Tibial artery (tissue), 4 donors: Measurements from ENCODE around the gene EGFL7.

ENCODE experiments used
- DNase-seq, 2 donors: peaks; one replicate each; pipeline ENCODE4 v3.0.0-alpha.2; 2019
- H3K27ac ChIP-seq, 2 donors: fragments of 200-600 bp; sonication (generic) in 1 of 2; 1 replicate in 1 of 2; 2 replicates in 1 of 2; pipeline ENCODE4 v1.5.1; 2018 to 2019; ENCODE audit warnings: mild to moderate bottlenecking in 1 of 2
- H3K27me3 ChIP-seq, 2 donors: fragments of 200-600 bp; sonication (generic) in 1 of 2; one replicate each; pipeline versions ENCODE4 v1.5.1 to v1.6.0; 2016 to 2019
- H3K36me3 ChIP-seq, 3 donors: fragments of 200-600 bp; sonication (generic) in 2 of 3; one replicate each; pipeline ENCODE4 v1.5.1; 2016 to 2019; ENCODE audit warnings: mild to moderate bottlenecking in 2 of 3
- H3K4me1 ChIP-seq, 4 donors: fragments of 200-600 bp; sonication (generic) in 2 of 4; 1 replicate in 3 of 4; 2 replicates in 1 of 4; pipeline ENCODE4 v1.5.1; 2016 to 2019
- H3K4me3 ChIP-seq, 2 donors: fragments of 200-600 bp; sonication (generic) in 1 of 2; 1 replicate in 1 of 2; 2 replicates in 1 of 2; pipeline ENCODE4 v1.5.1; 2018 to 2019; ENCODE audit warnings: mild to moderate bottlenecking in 2 of 2
- H3K9me3 ChIP-seq, 3 donors: fragments of 200-600 bp; sonication (generic) in 1 of 3; one replicate each; pipeline ENCODE4 v1.5.1; 2016 to 2019
- intact Hi-C: fragments of 100-400 bp; cut with DNase I; formaldehyde crosslinking; loops from one replicate; pipeline ENCODE4 v1.15.0; 2023; ENCODE audit warnings: low total_unique reads
- TF ChIP-seq, protein P1 (sequence below), 2 experiments: fragments of 200-600 bp in 1 of 2; fragments of 450-650 bp in 1 of 2; IDR thresholded peaks; one replicate each; pipeline ENCODE4 v1.5.1; 2017 to 2019; ENCODE audit warnings: antibody characterized with exemption in 2 of 2, mild to moderate bottlenecking in 1 of 2, moderate library complexity in 1 of 2

Gene EGFL7

DNA sequence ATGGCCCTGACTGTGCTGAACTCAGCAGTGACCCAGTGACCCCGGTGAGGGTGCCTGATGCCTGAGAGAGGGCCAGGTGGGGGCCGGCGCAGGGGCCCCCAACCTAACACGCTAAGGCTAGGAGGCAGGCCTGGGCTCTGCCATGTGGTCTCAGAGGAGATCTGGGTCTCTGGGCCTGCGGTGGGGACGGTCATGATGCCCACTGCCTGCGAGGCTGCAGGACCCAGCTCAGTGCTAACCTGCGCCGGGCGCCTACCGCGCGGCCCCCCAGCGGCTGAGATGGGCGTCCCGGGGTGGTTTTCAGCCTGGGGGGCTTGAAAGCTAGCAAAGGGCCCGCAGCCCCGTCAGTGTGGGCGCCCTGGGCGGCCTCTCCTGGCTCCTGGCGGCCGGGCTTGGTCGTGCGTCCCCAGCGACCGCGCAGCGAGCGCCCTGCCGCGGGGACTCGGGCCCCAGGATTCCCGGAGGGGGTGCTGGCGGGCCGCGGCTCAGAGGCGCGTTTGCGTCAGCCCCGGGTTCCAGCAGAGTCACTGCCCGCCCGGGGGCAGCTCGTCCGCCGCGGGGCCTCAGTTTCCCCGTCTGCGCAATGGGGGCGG, 2.5 kb downstream of the EGFL7 start:
- Histone ChIP-seq H3K4me3 (peak overlapping the region; percentile 41 to 46), H3K27ac (no peak overlapping the region), H3K9me3 (no peaks in the 10 kb centered on the region), H3K4me1 (peaks cover 0 to 16% (median 10%) of the 10 kb centered on the region in 4 donors), H3K27me3 (peaks cover 0 to 94% of the 10 kb centered on the region in 2 donors), H3K36me3 (peaks cover 0 to 17% (median 0%) of the 10 kb centered on the region in 3 donors)
- TF ChIP-seq, protein P1, sequence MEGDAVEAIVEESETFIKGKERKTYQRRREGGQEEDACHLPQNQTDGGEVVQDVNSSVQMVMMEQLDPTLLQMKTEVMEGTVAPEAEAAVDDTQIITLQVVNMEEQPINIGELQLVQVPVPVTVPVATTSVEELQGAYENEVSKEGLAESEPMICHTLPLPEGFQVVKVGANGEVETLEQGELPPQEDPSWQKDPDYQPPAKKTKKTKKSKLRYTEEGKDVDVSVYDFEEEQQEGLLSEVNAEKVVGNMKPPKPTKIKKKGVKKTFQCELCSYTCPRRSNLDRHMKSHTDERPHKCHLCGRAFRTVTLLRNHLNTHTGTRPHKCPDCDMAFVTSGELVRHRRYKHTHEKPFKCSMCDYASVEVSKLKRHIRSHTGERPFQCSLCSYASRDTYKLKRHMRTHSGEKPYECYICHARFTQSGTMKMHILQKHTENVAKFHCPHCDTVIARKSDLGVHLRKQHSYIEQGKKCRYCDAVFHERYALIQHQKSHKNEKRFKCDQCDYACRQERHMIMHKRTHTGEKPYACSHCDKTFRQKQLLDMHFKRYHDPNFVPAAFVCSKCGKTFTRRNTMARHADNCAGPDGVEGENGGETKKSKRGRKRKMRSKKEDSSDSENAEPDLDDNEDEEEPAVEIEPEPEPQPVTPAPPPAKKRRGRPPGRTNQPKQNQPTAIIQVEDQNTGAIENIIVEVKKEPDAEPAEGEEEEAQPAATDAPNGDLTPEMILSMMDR (IDR thresholded peaks at IDR 0.05) = peak in 1 of 2 experiments; percentile 11
- intact Hi-C loops = no loop called here
- no peak for DNase-seq

DNA sequence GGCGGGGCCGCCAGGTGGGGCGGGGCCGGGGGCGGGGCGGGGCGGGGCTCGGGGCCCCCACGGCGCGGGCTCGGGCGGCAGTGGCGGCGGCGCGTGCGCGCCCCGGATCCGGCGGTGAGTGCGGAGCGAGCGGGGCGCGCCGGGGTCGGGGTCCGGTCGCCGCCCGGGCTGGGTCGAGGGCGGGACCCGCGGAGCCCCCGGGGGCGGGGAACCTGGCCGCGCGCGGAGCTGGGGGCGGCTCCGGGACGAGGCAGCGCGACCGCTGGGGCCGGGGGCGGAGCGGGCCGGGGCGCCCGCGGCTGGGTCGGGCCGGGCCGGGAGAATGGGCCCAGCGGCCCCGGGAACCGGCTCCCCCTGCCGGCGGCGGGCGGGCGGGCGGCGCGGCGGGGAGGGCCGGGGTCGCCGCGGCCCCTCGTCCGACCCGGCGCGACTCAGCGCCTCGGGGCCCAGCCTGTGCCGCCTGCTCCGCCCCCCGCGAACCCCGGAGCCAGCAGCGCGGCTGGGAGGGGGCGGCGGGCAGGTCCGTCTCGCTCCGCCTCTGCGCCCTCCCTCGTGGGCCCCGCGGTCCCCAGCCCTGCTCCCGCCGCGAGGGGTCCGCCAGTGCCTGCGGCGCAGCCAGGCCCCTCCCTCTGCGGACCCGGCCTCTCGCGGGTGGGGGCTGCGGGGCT, 3.1 kb downstream of the EGFL7 start:
- DNase-seq = no peak
- Histone ChIP-seq H3K4me1 (peaks cover 0 to 16% (median 10%) of the 10 kb centered on the region in 4 donors), H3K36me3 (peaks cover 0 to 17% (median 0%) of the 10 kb centered on the region in 3 donors), H3K27ac (no peak overlapping the region), H3K27me3 (peaks cover 0 to 94% of the 10 kb centered on the region in 2 donors), H3K4me3 (peak overlapping the region; percentile 41 to 46), H3K9me3 (no peaks in the 10 kb centered on the region)
- TF ChIP-seq, protein P1 (IDR thresholded peaks at IDR 0.05) = peak in 1 of 2 experiments; percentile 10
- intact Hi-C loops = no loop called here

DNA sequence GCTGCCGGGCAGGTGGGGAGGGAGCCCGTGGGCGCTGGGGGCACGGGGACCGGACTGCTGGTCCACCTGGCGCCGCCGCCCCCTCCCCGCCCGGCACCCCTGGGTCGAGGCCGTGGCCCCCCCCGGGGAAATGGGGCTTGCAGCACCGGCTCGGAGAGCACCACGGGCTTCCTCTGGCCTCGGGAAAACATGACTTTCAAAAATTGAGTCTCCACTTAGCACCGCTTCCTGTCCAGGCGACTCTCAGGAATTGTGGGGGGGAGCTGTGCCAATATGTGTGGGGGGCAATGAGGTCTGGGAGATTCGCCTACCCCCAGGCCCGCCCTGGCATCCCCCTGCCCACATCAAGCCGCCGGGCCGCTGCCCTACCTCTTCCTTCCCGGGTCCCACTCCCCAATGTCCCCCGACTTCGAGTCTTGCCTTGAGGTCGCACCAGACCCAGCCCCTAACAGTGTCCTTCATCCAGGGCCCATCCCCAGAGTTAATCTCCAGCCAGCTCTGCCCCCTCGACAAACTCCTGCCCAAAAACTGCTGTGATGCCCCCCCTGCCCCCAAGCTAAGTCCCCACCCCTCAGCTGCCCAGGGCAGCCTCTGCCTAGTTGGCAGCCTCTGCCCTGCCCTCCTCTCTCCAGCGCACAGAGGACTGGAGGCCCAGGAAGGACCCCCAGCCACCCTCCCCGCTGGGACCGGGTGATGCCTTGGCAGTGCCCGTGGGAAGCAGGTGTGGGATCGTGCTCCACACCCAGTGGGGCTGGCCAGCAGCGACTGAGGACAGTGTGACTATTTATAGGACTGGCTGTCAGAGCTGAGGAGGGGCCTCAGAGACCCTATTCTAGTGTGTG, 3.9 kb downstream of the EGFL7 start:
- peaks cover 0 to 20% (median 10%) of the 10 kb centered on the region in 4 donors for H3K4me1 ChIP-seq
- H3K4me3 ChIP-seq = peak overlapping the region; percentile 41 to 46
- peaks cover 0 to 17% (median 0%) of the 10 kb centered on the region in 3 donors for H3K36me3 ChIP-seq
- no peak for DNase-seq
- TF ChIP-seq, protein P1 (IDR thresholded peaks at IDR 0.05) = no peak
- no peaks in the 10 kb centered on the region for H3K9me3 ChIP-seq
- H3K27me3 ChIP-seq = peaks cover 0 to 96% of the 10 kb centered on the region in 2 donors
- intact Hi-C loops = no loop called here
- no peak overlapping the region for H3K27ac ChIP-seq

DNA sequence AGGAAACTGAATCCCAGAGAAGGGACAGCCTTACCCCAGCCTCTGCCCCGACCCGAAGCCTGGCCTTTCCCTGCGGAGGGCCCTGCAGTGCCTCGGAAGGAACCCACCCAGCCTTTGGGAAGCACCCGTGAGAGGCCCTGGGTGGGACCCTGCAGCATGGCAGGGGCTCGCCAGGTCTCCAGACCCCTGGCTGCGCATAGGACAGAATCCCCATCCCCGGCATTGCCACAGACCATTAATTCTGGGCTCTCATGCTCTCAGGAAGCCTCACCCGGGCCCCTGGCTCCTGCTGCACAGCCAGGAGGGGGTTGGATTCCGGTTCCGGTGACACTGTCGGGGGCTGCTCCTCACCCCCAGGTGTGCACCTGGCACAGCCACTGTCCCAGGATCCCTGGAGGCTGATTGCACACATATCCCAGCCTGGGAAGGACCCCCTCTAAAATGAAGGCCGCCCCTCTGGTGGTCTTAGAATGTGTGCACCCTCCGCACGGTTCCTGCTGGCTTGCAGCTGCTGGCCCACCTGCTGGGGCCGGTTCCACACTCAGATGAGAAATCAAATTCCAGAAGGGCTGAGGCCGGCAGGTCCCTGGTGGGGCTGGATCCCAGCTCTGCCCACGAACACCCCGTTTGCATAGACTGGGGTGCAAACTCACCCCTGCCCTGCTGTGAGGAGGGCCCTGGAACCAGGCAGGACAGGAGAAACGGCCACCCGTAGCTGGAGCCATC, 4.7 kb downstream of the EGFL7 start:
- intact Hi-C loops = no loop called here
- TF ChIP-seq, protein P1 (IDR thresholded peaks at IDR 0.05) = no peak
- Histone ChIP-seq H3K4me3 (peak overlapping the region; percentile 41 to 46), H3K36me3 (peaks cover 0 to 17% (median 0%) of the 10 kb centered on the region in 3 donors), H3K27ac (no peak overlapping the region), H3K9me3 (no peaks in the 10 kb centered on the region), H3K4me1 (peaks cover 0 to 22% (median 10%) of the 10 kb centered on the region in 4 donors), H3K27me3 (peaks cover 0 to 94% of the 10 kb centered on the region in 2 donors)
- no peak for DNase-seq
